Muscle of back (tissue), 11 donors: ENCODE measurements around the gene TRPM1. TPM values are rescaled to one million over a fixed set of nuclear protein-coding genes. Genes with fewer than 3 reads are reported as not detected.

Source experiments
- DNase-seq, 3 donors: peaks; one replicate each; pipeline versions ENCODE4 v3.0.0 to v3.0.0-alpha.2; 2013
- polyA plus RNA-seq, 10 donors: library from polyadenylated mRNA; unstranded; fragments of 120-200 nt; gene quantifications; one replicate each; pipeline ENCODE4 v1.2.1, GENCODE V29; 2013; ENCODE audit not compliant: insufficient read length in 10 of 10

TRPM1 gene
- polyA plus RNA-seq, 10 donors, result 0.69 to 2.4 TPM; not detected in 8

GRCh38 chr15:31049682-31050615 is 51.6 kb downstream of the TRPM1 start:
- no peak for DNase-seq

- DNase-seq, result no peak
These were observed 52.4 kb downstream of the TRPM1 start for GRCh38 chr15:31049111-31049510.

GRCh38 chr15:31047437-31047836 is 54.1 kb downstream of the TRPM1 start:
- DNase-seq, result no peak

GRCh38 chr15:31046759-31047359 is 54.7 kb downstream of the TRPM1 start:
- DNase-seq, result no peak

- DNase-seq, result no peak
These were observed 55.9 kb downstream of the TRPM1 start for GRCh38 chr15:31045606-31046005.

- no peak for DNase-seq
These were observed 58.8 kb downstream of the TRPM1 start for GRCh38 chr15:31042751-31043150.

GRCh38 chr15:31041610-31042009 is 59.9 kb downstream of the TRPM1 start:
- DNase-seq, result no peak

GRCh38 chr15:31040611-31041010 is 60.9 kb downstream of the TRPM1 start:
- no peak for DNase-seq

- no peak for DNase-seq
These were observed 61.6 kb downstream of the TRPM1 start for GRCh38 chr15:31039961-31040360.

- no peak for DNase-seq
These were observed 63.6 kb downstream of the TRPM1 start for GRCh38 chr15:31037731-31038477.

GRCh38 chr15:31036783-31037182 is 64.7 kb downstream of the TRPM1 start:
- DNase-seq, result no peak

- no peak for DNase-seq
These were observed 65.9 kb downstream of the TRPM1 start for GRCh38 chr15:31035610-31036009.

- DNase-seq, result no peak
These were observed 67.4 kb downstream of the TRPM1 start for GRCh38 chr15:31034152-31034551.

- peak; percentile 15 to 64 (median 31) for DNase-seq
These were observed 68.6 kb downstream of the TRPM1 start for GRCh38 chr15:31032961-31033371.

- DNase-seq, result peak in 1 of 3 donors; percentile 13
These were observed 70.0 kb downstream of the TRPM1 start for GRCh38 chr15:31031471-31032067.

- no peak for DNase-seq
These were observed 73.5 kb downstream of the TRPM1 start for GRCh38 chr15:31027910-31028578.

- no peak for DNase-seq
These were observed 75.5 kb downstream of the TRPM1 start for GRCh38 chr15:31025996-31026395.

- no peak for DNase-seq
These were observed 76.5 kb downstream of the TRPM1 start for GRCh38 chr15:31024979-31025378.

GRCh38 chr15:31024330-31024729 is 77.2 kb downstream of the TRPM1 start:
- DNase-seq, result peak in 1 of 3 donors; percentile 94

- DNase-seq, result no peak
These were observed 77.7 kb downstream of the TRPM1 start for GRCh38 chr15:31023841-31024240.

- DNase-seq, result no peak
These were observed 80.4 kb downstream of the TRPM1 start for GRCh38 chr15:31021067-31021665.
